ENCODE data around the gene IL17B. TPM values are rescaled to one million over a fixed set of nuclear protein-coding genes. Genes with fewer than 3 reads are reported as not detected.
A peak's percentile ranks its signal among the peaks of the same experiment; 100 is the strongest.

Gene IL17B
- polyA plus RNA-seq, 1 experiment: 0.24 TPM

- ChIA-PET CTCF (interaction anchor here (0.6 to 3.3 kb wide), 5 partner anchors 16 to 29 kb away, joined by 3 to 16 read pairs (median 3); no protein-coding TSS in a partner anchor), POLR2A (interaction anchor here (1.2 to 6.4 kb wide), 7 partner anchors 10 to 48 kb away, joined by 4 to 95 read pairs (median 35); partner anchors contain the start of gene PCYOX1L)
- H3K27ac ChIP-seq (ENCODE audit: low read depth, low read length): peak overlapping the region; percentile 95
- DNase-seq (ENCODE audit: low read depth, low spot score): no peak
- TF ChIP-seq CTCF (IDR thresholded peaks at IDR 0.05; ENCODE audit: low read depth, low read length): no peak
- peak overlapping the region; percentile 75; the same call in 1 of the 2 replicates for H3K4me3 ChIP-seq (ENCODE audit: low read depth, low read length)
- H3K9me3 ChIP-seq (ENCODE audit: control insufficient read depth, insufficient read depth, low read length): no peaks in the 10 kb centered on the region
- H3K27me3 ChIP-seq (ENCODE audit: control insufficient read depth, insufficient read depth, low read length): no peaks in the 10 kb centered on the region
These were observed 26.6 kb upstream of the IL17B start for GRCh38 chr5:149405550-149406202.

GRCh38 chr5:149404746-149405549, 25.9 kb upstream of the IL17B start:
- Histone ChIP-seq H3K9me3 (ENCODE audit: control insufficient read depth, insufficient read depth, low read length) (no peaks in the 10 kb centered on the region), H3K4me3 (ENCODE audit: low read depth, low read length) (peak overlapping the region; percentile 41), H3K27ac (ENCODE audit: low read depth, low read length) (peak overlapping the region; percentile 95), H3K27me3 (ENCODE audit: control insufficient read depth, insufficient read depth, low read length) (no peaks in the 10 kb centered on the region)
- no peak for DNase-seq (ENCODE audit: low read depth, low spot score)
- ChIA-PET CTCF (interaction anchor here (0.6 to 2.9 kb wide), 3 partner anchors 15 to 37 kb away, joined by 3 to 14 read pairs (median 3); no protein-coding TSS in a partner anchor), POLR2A (interaction anchor here (1.1 to 6.4 kb wide), 7 partner anchors 11 to 29 kb away, joined by 3 to 95 read pairs (median 10); no protein-coding TSS in a partner anchor)
- peak; percentile 13 for TF ChIP-seq CTCF (IDR thresholded peaks at IDR 0.05; ENCODE audit: low read depth, low read length)

- H3K9me3 ChIP-seq (ENCODE audit: control insufficient read depth, insufficient read depth, low read length): no peaks in the 10 kb centered on the region
- H3K4me3 ChIP-seq (ENCODE audit: low read depth, low read length): peak overlapping the region; percentile 41
- no peak for TF ChIP-seq CTCF (IDR thresholded peaks at IDR 0.05; ENCODE audit: low read depth, low read length)
- ChIA-PET CTCF (interaction anchor here (0.5 to 2.9 kb wide), 6 partner anchors 17 to 161 kb away, joined by 3 to 14 read pairs (median 4); no protein-coding TSS in a partner anchor), POLR2A (interaction anchor here (0.7 to 6.4 kb wide), 8 partner anchors 9 to 30 kb away, joined by 3 to 95 read pairs (median 4); no protein-coding TSS in a partner anchor)
- no peak for DNase-seq (ENCODE audit: low read depth, low spot score)
- peak overlapping the region; percentile 95 for H3K27ac ChIP-seq (ENCODE audit: low read depth, low read length)
- no peaks in the 10 kb centered on the region for H3K27me3 ChIP-seq (ENCODE audit: control insufficient read depth, insufficient read depth, low read length)
These were observed 25.0 kb upstream of the IL17B start for GRCh38 chr5:149403923-149404745.

GRCh38 chr5:149402291-149402690, 23.2 kb upstream of the IL17B start:
- H3K27ac ChIP-seq (ENCODE audit: low read depth, low read length): no peak overlapping the region
- no peak overlapping the region for H3K4me3 ChIP-seq (ENCODE audit: low read depth, low read length)
- no peaks in the 10 kb centered on the region for H3K9me3 ChIP-seq (ENCODE audit: control insufficient read depth, insufficient read depth, low read length)
- TF ChIP-seq CTCF (IDR thresholded peaks at IDR 0.05; ENCODE audit: low read depth, low read length): no peak
- ChIA-PET POLR2A (no interaction called here), CTCF (interaction anchor here (0.6 to 2.9 kb wide), 2 partner anchors 21 to 32 kb away, joined by 3 to 14 read pairs; no protein-coding TSS in a partner anchor)
- H3K27me3 ChIP-seq (ENCODE audit: control insufficient read depth, insufficient read depth, low read length): no peaks in the 10 kb centered on the region
- DNase-seq (ENCODE audit: low read depth, low spot score): no peak
